IMR-90 (cell line): ENCODE measurements around the gene HES4. TPM values are rescaled to one million over a fixed set of nuclear protein-coding genes. Genes with fewer than 3 reads are reported as not detected.
"Not testable (repeated sequence)": the region's sequence is repeated elsewhere in the genome, so short reads cannot be mapped to it uniquely, and the experiment has no call there.

Experiments used
- ATAC-seq: fragments of 200-7000 bp; cut with Tn5 transposase; 2 replicates; pipeline ENCODE4 v1.9.1; 2020; ENCODE audit warnings: low read depth, mild to moderate bottlenecking, moderate library complexity
- BruUV-seq: library from RNA; stranded (reverse); fragments of 400-500 nt; replicated peaks from 2 replicates; lab custom pipeline; 2021; lab: Mats Ljungman, UMichigan
- CTCF ChIA-PET: fragments of 300-600 bp; formaldehyde crosslinking; extraction: SDS; loops from one replicate; lab custom pipeline; 2021; ENCODE audit warnings: antibody characterized with exemption; lab: Yijun Ruan, JAX
- POLR2A ChIA-PET: fragments of 300-600 bp; sonication (Branson Sonifier 250); formaldehyde crosslinking; loops from one replicate; lab custom pipeline; 2022; ENCODE audit warnings: antibody characterized with exemption; ENCODE audit not compliant: unreplicated experiment; lab: Charles Lee
- DNase-seq: peaks from one replicate; pipeline ENCODE4 v3.0.0; 2013
- H2AFZ ChIP-seq: replicated peaks from 2 replicates; pipeline ENCODE3; 2013; ENCODE audit warnings: low read length, mild to moderate bottlenecking; ENCODE audit not compliant: poor library complexity
- H2AK5ac ChIP-seq: 2 replicates; pipeline ENCODE4 v1.6.1; 2013; ENCODE audit warnings: low read depth, low read length, inconsistent platforms
- H2AK9ac ChIP-seq: replicated peaks from 2 replicates; pipeline ENCODE3; 2013; ENCODE audit warnings: mild to moderate bottlenecking, low read depth, low read length, moderate library complexity; ENCODE audit not compliant: poor library complexity
- H2BK120ac ChIP-seq: 2 replicates; pipeline ENCODE4 v1.6.1; 2013; ENCODE audit warnings: low read depth, low read length, inconsistent platforms
- H2BK15ac ChIP-seq: 3 replicates; pipeline ENCODE4 v1.6.1; 2013; ENCODE audit warnings: low read depth, low read length, inconsistent platforms
- H2BK20ac ChIP-seq: 2 replicates; pipeline ENCODE4 v1.6.1; 2013; ENCODE audit warnings: low read depth, mild to moderate bottlenecking, inconsistent platforms, low read length, moderate library complexity
- H2BK5ac ChIP-seq: 2 replicates; pipeline ENCODE4 v1.6.1; 2013; ENCODE audit warnings: mild to moderate bottlenecking, low read depth, low read length, inconsistent platforms; ENCODE audit not compliant: poor library complexity, severe bottlenecking
- H3K14ac ChIP-seq: replicated peaks from 2 replicates; pipeline ENCODE4 v1.6.1; 2013; ENCODE audit warnings: low read depth, low read length, inconsistent platforms
- H3K18ac ChIP-seq: 2 replicates; pipeline ENCODE4 v1.6.1; 2013; ENCODE audit warnings: low read depth, low read length, control low read depth
- H3K23ac ChIP-seq: 2 replicates; pipeline ENCODE4 v1.6.1; 2013; ENCODE audit warnings: low read depth, low read length, inconsistent platforms
- H3K27ac ChIP-seq: 2 replicates; pipeline ENCODE4 v1.5.1; 2013; ENCODE audit warnings: mild to moderate bottlenecking, control low read depth, low read length; ENCODE audit not compliant: insufficient read depth
- H3K27me3 ChIP-seq: 2 replicates; pipeline ENCODE4 v1.6.1; 2013; ENCODE audit warnings: low read length; ENCODE audit not compliant: control insufficient read depth, insufficient read depth
- H3K36me3 ChIP-seq: 2 replicates; pipeline ENCODE4 v1.6.1; 2013; ENCODE audit warnings: low read length, mixed read lengths; ENCODE audit not compliant: control insufficient read depth, insufficient read depth
- H3K4ac ChIP-seq: 2 replicates; pipeline ENCODE4 v1.6.1; 2013; ENCODE audit warnings: low read depth, low read length, inconsistent platforms
- H3K4me1 ChIP-seq: 2 replicates; pipeline ENCODE4 v1.6.1; 2013; ENCODE audit warnings: low read length, mixed read lengths; ENCODE audit not compliant: control insufficient read depth, insufficient read depth
- H3K4me2 ChIP-seq: 2 replicates; pipeline ENCODE4 v1.6.1; 2013; ENCODE audit warnings: low read depth, mild to moderate bottlenecking, control low read depth, low read length, moderate library complexity
- H3K4me3 ChIP-seq: 2 replicates; pipeline ENCODE4 v1.5.1; 2013; ENCODE audit warnings: low read depth, mild to moderate bottlenecking, control low read depth, low read length, moderate library complexity; ENCODE audit not compliant: insufficient read depth
- H3K56ac ChIP-seq: 2 replicates; pipeline ENCODE4 v1.6.1; 2013; ENCODE audit warnings: low read length, inconsistent platforms; ENCODE audit not compliant: insufficient read depth; ENCODE audit errors: extremely low read depth
- H3K79me1 ChIP-seq, 2 experiments: 2 replicates each; pipeline ENCODE4 v1.6.1; 2013; ENCODE audit warnings: low read length in 2 of 2, inconsistent platforms in 1 of 2, low read depth in 1 of 2
- H3K9ac ChIP-seq: 2 replicates; pipeline ENCODE4 v1.6.1; 2013; ENCODE audit warnings: low read depth, low read length, control low read depth
- H3K9me1 ChIP-seq: 2 replicates; pipeline ENCODE4 v1.6.1; 2013; ENCODE audit warnings: low read length, inconsistent platforms; ENCODE audit not compliant: insufficient read depth
- H3K9me3 ChIP-seq: 2 replicates; pipeline ENCODE4 v1.6.1; 2013; ENCODE audit warnings: low read length; ENCODE audit not compliant: control insufficient read depth, insufficient read depth
- H4K20me1 ChIP-seq: 2 replicates; pipeline ENCODE4 v1.6.1; 2013; ENCODE audit warnings: low read length, inconsistent platforms; ENCODE audit not compliant: insufficient read depth
- H4K5ac ChIP-seq: 2 replicates; pipeline ENCODE4 v1.6.1; 2013; ENCODE audit warnings: mild to moderate bottlenecking, low read depth, low read length, control low read depth
- H4K8ac ChIP-seq, 2 experiments: 2 replicates each; pipeline ENCODE4 v1.6.1; 2013; ENCODE audit warnings: low read depth in 2 of 2, low read length in 2 of 2, control low read depth in 1 of 2, inconsistent platforms in 1 of 2
- H4K91ac ChIP-seq: 2 replicates; pipeline ENCODE4 v1.6.1; 2013; ENCODE audit warnings: low read depth, low read length, inconsistent platforms; ENCODE audit not compliant: insufficient read depth
- CEBPB ChIP-seq: IDR thresholded peaks from 2 replicates; pipeline ENCODE4 v1.6.1; 2012; ENCODE audit warnings: low read depth, low read length, improper control_type of control experiment
- POLR2A ChIP-seq: IDR thresholded peaks from 2 replicates; pipeline ENCODE4 v1.6.1; 2012; ENCODE audit warnings: mild to moderate bottlenecking, low read depth, low read length
- RCOR1 ChIP-seq: IDR thresholded peaks from 2 replicates; pipeline ENCODE4 v1.6.1; 2012; ENCODE audit warnings: mild to moderate bottlenecking, low read length, improper control_type of control experiment; ENCODE audit not compliant: insufficient replicate concordance
- RFX5 ChIP-seq: IDR thresholded peaks from 2 replicates; pipeline ENCODE4 v1.8.0; 2012; ENCODE audit warnings: low read depth, mild to moderate bottlenecking, low read length, moderate library complexity
- WGBS, 2 experiments: methylation state at CpG; one replicate each; pipeline versions ENCODE4 v1.1.5 to v1.1.7; 2013; ENCODE audit warnings: missing lambda C conversion rate in 2 of 2; ENCODE audit not compliant: insufficient read length in 1 of 2; ENCODE audit errors: extremely low coverage in 2 of 2; 5-methylcytosine and 5-hydroxymethylcytosine counted together
- dilution Hi-C: fragments of 300-500 bp; cut with HindIII; formaldehyde crosslinking; loops from one replicate; pipeline ENCODE4 v1.14.3; 2018; ENCODE audit warnings: low sequenced_read_pairs; ENCODE audit not compliant: unreplicated experiment
- in situ Hi-C: fragments of 300-500 bp; cut with MboI; formaldehyde crosslinking; loops from 3 replicates; pipeline ENCODE4 v1.14.3; 2019; ENCODE audit warnings: low sequenced_read_pairs, inconsistent platforms, mixed read lengths
- intact Hi-C: fragments of 100-400 bp; cut with micrococcal nuclease; formaldehyde crosslinking; loops from 2 replicates; pipeline ENCODE4 v1.10.0; 2022
- polyA plus RNA-seq, 3 experiments: library from polyadenylated mRNA; depleted of rRNA; stranded (reverse); fragments of >200 nt; gene quantifications; 2 replicates each; pipeline ENCODE4 v1.2.3, GENCODE V29; 2012; ENCODE audit warnings: low replicate concordance in 1 of 3
- total RNA-seq: library from RNA; depleted of rRNA; stranded (reverse); fragments of >200 nt; gene quantifications from 2 replicates; pipeline ENCODE4 v1.2.3, GENCODE V29; 2012

The HES4 gene
- total and polyA plus RNA-seq, 2 of the 4 experiments (the other 2 are of a cell fraction) = 1.4 to 11.7 TPM

DNA sequence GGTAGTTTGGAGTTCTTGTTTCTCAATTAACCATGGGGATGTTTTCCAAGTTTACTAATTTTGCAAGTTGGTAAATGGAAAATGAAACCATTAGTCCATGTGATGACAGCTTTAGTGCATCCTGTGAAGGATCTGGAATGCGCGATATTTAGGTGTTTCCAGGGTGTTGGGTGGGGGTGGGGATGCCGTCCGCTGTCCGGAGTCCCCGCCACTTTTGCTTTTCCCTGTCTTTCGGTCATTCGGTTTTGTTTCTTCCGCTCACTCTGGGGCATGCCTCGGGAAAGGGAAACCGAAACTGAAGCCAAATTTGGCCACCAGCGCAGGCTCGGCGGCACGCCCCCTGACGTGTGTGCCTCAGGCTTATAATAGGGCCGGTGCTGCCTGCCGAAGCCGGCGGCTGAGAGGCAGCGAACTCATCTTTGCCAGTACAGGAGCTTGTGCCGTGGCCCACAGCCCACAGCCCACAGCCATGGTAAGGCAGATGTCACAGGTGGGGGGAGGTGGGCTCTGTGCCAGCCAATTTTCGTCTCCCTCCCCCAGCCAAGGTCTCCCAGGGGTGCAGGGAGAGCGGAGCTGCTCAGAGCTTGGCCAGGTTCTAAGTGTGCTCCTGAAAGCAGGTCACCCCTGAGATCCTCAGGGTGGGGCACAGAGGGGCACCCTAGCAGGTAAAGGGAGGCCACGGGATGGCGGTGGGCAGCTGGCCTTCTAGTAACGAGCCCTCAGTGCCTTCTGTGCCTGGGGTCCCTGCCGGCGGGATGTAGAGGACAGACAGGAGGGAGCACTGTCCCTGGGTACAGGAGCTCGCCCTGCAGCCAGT lies 13.4 kb upstream of the HES4 start, which contains the start of gene ISG15 (continued):
- TF ChIP-seq POLR2A (peak; percentile 85), CEBPB (no peak), RCOR1 (no peak), RFX5 (no peak)

GRCh38 chr1:1012736-1013104 lies 12.8 kb upstream of the HES4 start:
- CTCF ChIA-PET, BruUV-seq, H2BK20ac ChIP-seq: not testable (repeated sequence)

More at GRCh38 chr1:1012736-1013104, 12.8 kb upstream of the HES4 start:
- H3K23ac ChIP-seq = peak overlapping the region; percentile 83
- H2BK5ac ChIP-seq = peak overlapping the region; percentile 74
- H2AK5ac ChIP-seq, H3K9me1 ChIP-seq, dilution Hi-C loops, DNase-seq, H3K27me3 ChIP-seq, H3K4me1 ChIP-seq, in situ Hi-C loops, POLR2A ChIA-PET, H4K20me1 ChIP-seq, H3K9me3 ChIP-seq, H3K36me3 ChIP-seq: not testable (repeated sequence)
- peak overlapping the region; percentile 94 for H4K91ac ChIP-seq
- peak overlapping the region; percentile 48; the same call in 2 of the 3 replicates for H2BK15ac ChIP-seq
- H3K56ac ChIP-seq = peak overlapping the region; percentile 92
- peak overlapping the region; percentile 35; the same call in 1 of the 2 replicates for H4K5ac ChIP-seq
- peak overlapping the region; percentile 70 for H3K4me2 ChIP-seq
- H3K14ac ChIP-seq = peak overlapping the region; percentile 92
- peak overlapping the region; percentile 56; the same call in 1 of the 2 replicates for H3K18ac ChIP-seq
- peak overlapping the region; percentile 73 for H3K9ac ChIP-seq
- peak overlapping the region; percentile 61; the same call in 1 of the 2 replicates for H3K27ac ChIP-seq
- ATAC-seq = peak; percentile 1; the same call in 1 of the 2 replicates
- H3K79me1 ChIP-seq = peaks cover 0 to 11% of the 10 kb centered on the region in 2 experiments; a peak in 2 of 4 replicates
- intact Hi-C loops = loop anchor here (2.0 kb wide), 1 partner anchor 28 kb away; no protein-coding TSS in a partner anchor
- WGBS, 2 experiments = no CpG with 5 or more reads among the region's 13 CpGs
- peak overlapping the region; percentile 54; the same call in 1 of the 2 replicates for H3K4me3 ChIP-seq
- peak overlapping the region; percentile 77; the same call in 1 of the 2 replicates for H3K4ac ChIP-seq
- peak overlapping the region; percentile 68 to 96 for H4K8ac ChIP-seq
- peak overlapping the region; percentile 99 for H2AFZ ChIP-seq
- H2BK120ac ChIP-seq = peak overlapping the region; percentile 66; the same call in 1 of the 2 replicates
- H2AK9ac ChIP-seq = peak overlapping the region; percentile 37
